Activated T-cell treated with anti-CD3 and anti-CD28 coated beads for 4 hours (primary cell): ENCODE data around the gene B4GALT4.
"Not testable (repeated sequence)": the region's sequence is repeated elsewhere in the genome, so short reads cannot be mapped to it uniquely, and the experiment has no call there.

Experiments used
- DNase-seq: peaks from one replicate; pipeline ENCODE4 v3.0.0-alpha.2; 2020

Gene B4GALT4

DNA sequence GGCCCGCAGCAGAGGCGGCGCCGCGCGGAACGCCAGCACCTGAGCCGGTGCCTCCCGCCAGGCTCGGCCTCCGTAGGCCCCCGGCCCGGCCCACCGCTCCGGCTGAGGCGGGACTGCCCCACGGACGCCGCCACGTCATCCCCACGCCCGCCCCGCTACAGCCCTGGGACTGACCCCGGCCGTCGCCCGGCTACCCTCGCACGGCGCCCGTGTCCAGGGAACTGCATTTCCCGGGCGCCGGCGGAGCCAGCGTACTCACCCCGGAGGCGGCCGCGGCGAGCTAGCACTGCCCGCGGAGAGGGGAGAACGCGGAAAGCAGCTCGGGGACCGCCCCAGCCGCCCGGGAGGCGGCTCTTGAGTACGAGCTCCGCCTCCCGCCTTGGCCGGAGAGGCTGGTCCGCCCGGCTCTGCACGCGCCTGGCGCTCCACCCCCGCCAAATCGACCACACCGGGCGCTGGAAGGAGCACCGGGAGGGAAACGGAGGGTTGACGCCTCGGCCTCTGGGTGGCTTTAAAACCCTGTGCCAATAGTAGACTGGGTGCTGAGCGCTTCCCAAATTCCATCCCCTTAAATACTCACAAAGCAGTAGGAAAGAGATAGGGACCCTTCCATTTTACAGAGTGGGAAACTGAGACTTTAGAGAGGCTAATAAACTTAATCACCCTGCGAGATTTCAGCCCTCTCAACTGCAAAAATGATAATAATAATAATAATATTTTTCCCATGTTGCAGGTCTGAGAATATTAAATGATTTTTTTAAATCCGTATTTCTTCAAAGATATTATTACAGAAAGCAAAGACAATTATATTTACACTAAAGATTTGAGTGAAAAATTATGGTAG, at the start of gene B4GALT4:
Gene B4GALT4 (minus strand): TSS at position 288 of the 844 bp plus-strand sequence. CDS start 10,779 bp downstream, outside the sequence.
- DNase-seq, result peak; percentile 50

- no peak for DNase-seq
These were observed 48.7 kb upstream of the B4GALT4 start for GRCh38 chr3:119289404-119289770.

GRCh38 chr3:119288669-119289403, 48.2 kb upstream of the B4GALT4 start:
- no peak for DNase-seq

DNA sequence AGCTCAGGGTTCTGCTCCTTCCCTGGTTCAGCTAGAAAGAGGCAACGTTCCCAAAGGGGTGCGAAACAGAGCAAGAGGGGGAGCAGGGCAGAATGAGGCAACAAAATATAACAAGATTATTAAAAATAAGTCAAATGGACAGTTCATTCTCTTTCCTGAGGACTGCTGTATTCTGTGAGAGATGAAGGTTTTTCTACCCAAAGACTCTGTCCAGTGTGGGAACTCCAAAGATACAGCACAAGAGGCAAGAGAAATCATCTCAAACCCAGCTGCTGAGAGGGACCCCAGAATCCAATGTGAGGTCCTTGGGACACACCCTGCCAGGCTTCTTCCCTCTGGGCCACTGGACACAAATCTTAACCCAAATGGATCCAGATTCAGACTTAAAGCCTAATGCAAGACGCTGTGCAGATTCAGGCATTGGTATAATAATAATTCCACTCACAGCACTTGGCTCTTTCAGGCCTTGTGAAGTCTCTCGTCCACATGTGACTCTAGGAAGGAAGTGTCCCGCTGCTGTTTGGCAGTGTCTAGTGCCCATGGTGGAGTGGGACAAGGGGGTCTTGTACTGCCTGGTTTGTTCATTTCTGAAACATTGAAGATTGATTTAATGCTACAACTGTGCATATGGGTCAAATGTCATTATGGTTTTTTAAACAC, 39.0 kb upstream of the B4GALT4 start:
- DNase-seq, result no peak

DNA sequence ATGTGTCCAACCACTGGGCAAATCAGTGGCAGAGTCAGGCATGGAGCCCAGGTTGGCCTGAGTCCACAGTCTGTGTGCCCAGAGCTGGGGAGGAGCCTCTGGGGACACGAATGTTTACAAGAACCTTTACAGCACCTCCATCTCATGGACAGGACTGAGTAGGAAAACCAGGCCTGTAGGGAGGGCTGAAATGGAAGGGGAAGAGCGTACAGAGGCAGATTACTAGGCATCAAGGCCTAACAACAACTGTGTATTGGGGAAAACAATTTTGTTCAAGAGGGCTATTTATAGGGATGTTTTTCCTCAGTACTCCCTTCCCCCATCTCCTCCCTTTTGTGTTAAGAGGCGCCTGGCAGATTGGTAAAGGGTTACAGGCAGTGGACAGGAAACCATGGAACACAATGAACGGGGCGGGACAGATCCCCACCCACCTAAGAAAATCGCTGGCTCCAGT, 38.5 kb upstream of the B4GALT4 start:
- DNase-seq, result no peak

GRCh38 chr3:119276680-119277079, 36.0 kb upstream of the B4GALT4 start:
- DNase-seq, result no peak

DNA sequence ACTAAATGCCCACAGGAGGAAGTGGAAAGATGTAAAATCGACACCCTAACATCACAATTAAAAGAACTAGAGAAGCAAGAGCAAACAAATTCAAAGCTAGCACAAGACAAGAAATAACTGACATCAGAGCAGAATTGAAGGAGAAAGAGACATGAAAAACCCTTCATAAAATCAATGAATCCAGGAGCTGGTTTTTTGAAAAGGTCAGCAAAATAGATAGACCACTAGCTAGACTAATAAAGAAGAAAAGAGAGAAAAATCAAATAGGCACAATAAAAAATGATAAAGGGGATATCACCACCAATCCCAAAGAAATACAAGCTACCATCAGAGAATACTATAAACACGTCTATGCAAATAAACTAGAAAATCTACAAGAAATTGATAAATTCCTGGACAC, 29.5 kb upstream of the B4GALT4 start:
- not testable (repeated sequence) for DNase-seq

DNA sequence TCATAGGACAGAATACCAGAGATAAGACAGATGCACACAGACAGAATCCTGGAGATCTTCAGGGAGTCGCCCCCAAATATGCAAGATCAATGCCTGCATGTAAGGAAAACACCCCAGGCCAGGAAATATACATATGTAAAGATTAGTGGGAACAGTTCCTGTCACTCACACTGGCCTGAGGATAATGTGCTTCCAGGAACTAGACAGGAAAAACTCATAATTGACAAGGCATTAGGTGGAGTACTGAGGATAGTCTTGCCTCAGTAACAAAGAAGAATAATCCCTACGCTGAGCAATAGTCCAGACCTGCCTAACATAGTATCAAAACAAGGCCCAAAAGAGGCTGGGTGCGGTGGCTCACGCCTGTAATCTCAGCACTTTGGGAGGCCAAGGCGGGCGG, 20.4 kb upstream of the B4GALT4 start:
- DNase-seq, result no peak

DNA sequence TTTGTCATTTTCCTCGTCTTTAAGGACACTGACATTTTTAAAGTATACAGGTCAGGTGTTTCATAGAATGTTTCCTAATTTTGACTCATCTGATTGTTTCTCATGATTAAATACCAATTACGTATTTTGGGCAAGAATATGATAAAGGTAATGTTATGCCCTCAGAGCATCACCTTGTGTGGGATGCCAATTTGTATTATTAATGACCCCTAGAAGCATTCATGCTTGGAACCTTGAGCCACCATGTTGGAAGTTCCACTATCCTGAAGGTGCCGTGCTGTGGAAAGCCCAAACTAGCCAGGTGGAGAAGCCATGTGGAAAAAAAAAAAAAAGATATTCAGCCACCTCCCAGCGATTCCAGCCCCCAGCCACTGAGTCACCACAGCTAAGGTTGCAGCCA, 19.1 kb upstream of the B4GALT4 start:
- no peak for DNase-seq

- DNase-seq, result no peak
These were observed 18.2 kb upstream of the B4GALT4 start for GRCh38 chr3:119258915-119259314.

- DNase-seq, result no peak
These were observed 17.2 kb upstream of the B4GALT4 start for GRCh38 chr3:119257654-119258410.

GRCh38 chr3:119257111-119257510, 16.4 kb upstream of the B4GALT4 start:
- no peak for DNase-seq

- no peak for DNase-seq
These were observed 14.5 kb upstream of the B4GALT4 start for GRCh38 chr3:119255214-119255613.

DNA sequence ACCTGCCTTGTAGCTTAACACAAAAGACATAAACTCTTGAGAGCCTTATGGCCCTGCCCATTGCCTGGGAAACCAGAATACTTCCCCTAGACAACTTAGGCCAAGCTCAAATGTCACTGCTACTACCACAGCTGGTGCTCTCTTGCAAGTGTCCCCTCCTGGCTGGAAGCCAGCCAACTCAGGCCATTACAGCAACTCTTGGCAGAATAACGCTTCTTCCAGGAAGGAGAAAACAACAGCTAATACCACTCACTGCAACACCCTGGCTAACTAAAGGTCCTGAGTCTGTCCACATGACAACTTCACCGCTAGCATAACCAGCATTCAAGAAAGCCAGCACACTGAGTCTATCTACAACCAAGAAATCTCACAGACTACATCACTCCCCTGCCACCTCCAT, 5.1 kb upstream of the B4GALT4 start:
- no peak for DNase-seq

GRCh38 chr3:119243712-119244111, 3.0 kb upstream of the B4GALT4 start:
- DNase-seq, result no peak

DNA sequence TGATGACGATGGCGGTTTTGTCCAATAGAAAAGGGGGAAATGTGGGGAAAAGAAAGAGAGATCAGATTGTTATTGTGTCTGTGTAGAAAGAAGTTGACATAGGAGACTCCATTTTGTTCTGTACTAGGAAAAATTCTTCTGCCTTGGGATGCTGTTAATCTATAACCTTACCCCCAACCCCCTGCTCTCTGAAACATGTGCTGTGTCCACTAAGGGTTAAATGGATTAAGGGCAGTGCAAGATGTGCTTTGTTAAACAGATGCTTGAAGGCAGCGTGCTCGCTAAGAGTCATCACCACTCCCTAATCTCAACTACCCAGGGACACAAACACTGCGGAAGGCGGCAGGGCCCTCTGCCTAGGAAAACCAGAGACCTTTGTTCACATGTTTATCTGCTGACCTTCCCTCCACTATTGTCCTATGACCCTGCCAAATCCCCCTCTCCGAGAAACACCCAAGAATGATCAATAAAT, 2.4 kb upstream of the B4GALT4 start:
- DNase-seq, result not testable (repeated sequence)

GRCh38 chr3:119242387-119243057, 1.8 kb upstream of the B4GALT4 start:
- not testable (repeated sequence) for DNase-seq

GRCh38 chr3:119240101-119240590, 532 bp downstream of the B4GALT4 start:
- DNase-seq, result no peak

DNA sequence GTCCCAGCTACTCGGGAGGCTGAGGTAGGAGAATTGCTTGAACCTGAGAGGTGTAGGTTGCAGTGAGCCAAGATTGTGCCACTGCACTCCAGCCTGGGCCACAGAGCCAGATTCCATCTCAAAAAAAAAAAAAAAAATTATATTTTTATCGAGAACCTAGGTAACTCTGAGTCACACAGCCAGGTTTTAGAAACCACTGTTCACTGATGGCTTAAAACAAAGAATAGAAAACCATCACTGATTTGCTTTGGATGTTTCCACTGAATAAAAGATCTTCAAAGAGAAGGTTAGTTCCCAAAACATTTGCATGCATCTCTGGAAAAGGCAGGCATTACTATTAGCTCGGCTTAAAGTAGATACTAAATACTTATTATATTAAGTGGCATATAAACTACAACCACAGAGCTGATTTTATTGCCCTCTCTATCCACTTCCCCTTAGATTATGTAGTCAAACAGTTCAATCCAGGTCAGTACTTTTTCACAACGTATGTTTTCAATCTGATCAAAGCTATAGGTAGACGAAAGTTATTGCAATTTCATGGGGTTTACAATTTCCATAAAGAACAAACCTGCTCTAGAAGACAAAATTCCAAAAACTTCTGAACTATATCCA, 1.4 kb downstream of the B4GALT4 start:
- no peak for DNase-seq

DNA sequence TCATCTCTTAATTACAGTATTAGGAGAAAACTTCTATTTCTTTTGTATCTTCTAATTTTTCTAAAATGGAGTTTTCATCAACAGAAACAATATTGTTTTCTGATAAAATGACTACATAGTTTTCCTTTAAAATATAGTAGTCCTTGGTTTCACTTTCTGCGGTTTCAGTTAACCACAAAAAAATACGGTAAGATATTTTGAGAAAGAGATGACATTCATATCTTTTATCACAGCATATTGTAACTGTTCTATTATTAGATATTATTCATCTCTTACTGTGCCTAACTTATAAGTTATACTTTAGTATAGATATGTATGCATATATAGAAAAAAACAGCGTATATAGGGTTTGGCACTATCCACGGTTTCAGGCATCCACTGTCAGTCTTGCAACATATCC, 2.3 kb downstream of the B4GALT4 start:
- DNase-seq, result no peak

DNA sequence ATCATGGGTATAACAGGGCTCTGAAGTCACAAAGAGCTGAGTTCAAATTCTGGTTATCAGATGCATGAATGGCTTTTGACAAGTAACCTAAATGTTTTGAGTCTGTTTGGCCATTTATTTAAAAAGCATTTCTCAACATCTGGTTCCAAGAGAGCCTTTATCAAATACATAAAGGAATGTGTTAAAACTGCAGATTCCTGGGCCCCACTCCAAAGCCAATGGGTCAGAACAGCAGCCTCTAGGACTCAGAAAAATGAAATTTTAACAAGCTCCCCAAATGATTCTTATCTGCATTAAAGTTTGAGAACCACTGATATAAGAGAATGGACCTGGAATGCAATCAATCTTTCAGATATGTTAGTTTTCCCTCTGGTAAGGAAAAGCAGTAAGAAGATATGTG, 3.4 kb downstream of the B4GALT4 start:
- DNase-seq, result no peak
